Measurements from ENCODE around the gene MNDA.

DNA sequence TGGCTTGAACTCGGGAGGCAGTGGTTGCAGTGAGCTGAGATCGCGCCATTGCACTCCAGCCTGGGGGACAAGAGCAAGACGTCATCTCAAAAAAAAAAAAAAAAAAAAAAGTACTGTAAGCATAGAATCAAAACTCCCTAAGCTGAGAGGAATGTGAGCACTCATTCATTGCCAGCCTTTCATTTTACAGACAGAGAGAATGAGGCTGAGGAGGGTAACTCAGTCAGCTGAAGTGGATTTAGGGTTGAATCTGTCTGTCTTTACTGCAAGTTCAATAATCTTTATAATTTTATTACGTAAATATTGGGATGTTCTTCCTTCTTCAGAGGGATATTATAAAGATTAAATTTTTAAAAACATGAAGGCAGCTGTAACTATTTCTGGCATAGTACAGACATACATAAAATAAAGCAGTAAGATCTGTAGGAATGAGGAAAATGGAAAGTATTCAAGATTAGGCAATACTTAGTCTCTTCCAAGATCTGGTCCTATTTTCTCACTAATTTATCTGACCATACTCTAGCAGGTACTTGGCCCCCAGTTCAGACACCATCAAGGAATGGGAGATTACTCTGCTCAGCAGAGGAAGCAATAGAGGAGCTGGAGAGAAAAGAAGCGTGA, 24.1 kb upstream of the MNDA start:
- TF ChIP-seq, protein P1, sequence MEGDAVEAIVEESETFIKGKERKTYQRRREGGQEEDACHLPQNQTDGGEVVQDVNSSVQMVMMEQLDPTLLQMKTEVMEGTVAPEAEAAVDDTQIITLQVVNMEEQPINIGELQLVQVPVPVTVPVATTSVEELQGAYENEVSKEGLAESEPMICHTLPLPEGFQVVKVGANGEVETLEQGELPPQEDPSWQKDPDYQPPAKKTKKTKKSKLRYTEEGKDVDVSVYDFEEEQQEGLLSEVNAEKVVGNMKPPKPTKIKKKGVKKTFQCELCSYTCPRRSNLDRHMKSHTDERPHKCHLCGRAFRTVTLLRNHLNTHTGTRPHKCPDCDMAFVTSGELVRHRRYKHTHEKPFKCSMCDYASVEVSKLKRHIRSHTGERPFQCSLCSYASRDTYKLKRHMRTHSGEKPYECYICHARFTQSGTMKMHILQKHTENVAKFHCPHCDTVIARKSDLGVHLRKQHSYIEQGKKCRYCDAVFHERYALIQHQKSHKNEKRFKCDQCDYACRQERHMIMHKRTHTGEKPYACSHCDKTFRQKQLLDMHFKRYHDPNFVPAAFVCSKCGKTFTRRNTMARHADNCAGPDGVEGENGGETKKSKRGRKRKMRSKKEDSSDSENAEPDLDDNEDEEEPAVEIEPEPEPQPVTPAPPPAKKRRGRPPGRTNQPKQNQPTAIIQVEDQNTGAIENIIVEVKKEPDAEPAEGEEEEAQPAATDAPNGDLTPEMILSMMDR (IDR thresholded peaks at IDR 0.05; ENCODE audit: insufficient read depth, low read depth, low read length), result no peak
- TF ChIP-seq EZH2 (IDR thresholded peaks at IDR 0.05; ENCODE audit: insufficient read depth, low read length), result no peak
